BLaER1 (cell line): Measurements from ENCODE around the gene MICALL1.
A peak's percentile ranks its signal among the peaks of the same experiment; 100 is the strongest.

Source experiments
- H3K27ac ChIP-seq: shearing (Covaris generic); formaldehyde crosslinking; 2 replicates; pipeline ENCODE4 v1.8.1; 2022
- H3K27me3 ChIP-seq: shearing (Covaris generic); formaldehyde crosslinking; 2 replicates; pipeline ENCODE4 v1.8.1; 2022
- H3K36me3 ChIP-seq: shearing (Covaris generic); formaldehyde crosslinking; 2 replicates; pipeline ENCODE4 v1.8.1; 2022
- H3K4me1 ChIP-seq: shearing (Covaris generic); formaldehyde crosslinking; 2 replicates; pipeline ENCODE4 v1.8.1; 2022
- H3K4me2 ChIP-seq: shearing (Covaris generic); formaldehyde crosslinking; 2 replicates; pipeline ENCODE4 v1.8.1; 2022
- H3K4me3 ChIP-seq: shearing (Covaris generic); formaldehyde crosslinking; 2 replicates; pipeline ENCODE4 v1.8.1; 2022
- H3K9ac ChIP-seq: shearing (Covaris generic); formaldehyde crosslinking; 2 replicates; pipeline ENCODE4 v1.8.1; 2022
- H3K9me3 ChIP-seq: shearing (Covaris generic); formaldehyde crosslinking; 2 replicates; pipeline ENCODE4 v1.8.1; 2022
- H4K20me1 ChIP-seq: shearing (Covaris generic); formaldehyde crosslinking; 2 replicates; pipeline ENCODE4 v1.8.1; 2022
- Cebpa-rat ChIP-seq: shearing (Covaris generic); IDR thresholded peaks from 2 replicates; pipeline ENCODE4 v1.8.1; 2022

Gene MICALL1

DNA sequence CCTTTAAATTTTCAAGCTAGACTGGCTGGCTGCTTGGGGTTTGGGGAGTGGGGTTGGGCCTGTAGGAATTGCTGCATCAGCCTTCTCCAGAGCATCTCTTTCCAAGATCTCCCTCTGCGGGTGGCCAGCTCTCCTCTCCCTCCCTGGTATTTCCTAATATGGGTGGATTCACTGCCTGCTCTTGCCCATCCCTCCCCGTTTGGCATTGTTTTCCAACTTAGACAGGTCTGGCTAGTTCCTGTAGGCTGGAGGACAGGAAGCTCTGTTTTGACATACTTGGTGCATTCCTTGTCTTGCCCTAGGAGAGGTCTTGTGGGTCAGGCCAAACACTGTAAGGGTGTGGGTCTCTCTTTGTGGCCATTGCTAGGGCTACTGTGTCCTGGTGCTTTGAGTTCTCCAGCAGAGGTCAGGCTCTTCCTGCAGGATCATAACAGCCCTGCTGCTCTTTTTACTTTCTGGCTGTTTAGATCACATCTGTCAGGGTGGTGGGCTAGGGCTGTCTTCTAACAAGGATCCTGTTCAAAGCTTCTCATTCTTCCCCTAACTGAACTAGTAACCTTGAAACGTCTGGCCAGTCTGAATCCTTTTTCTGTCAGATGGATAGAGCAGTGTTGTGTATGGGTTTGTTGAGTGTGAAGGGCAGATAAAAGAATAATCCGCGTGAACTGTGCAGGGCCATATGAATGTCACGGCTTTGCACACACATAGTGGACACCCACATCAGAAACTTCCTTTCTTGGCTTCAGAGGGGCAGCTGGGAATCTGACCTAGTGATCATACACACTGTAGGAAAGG, 18.3 kb upstream of the MICALL1 start:
- Histone ChIP-seq H3K9ac (no peak overlapping the region), H3K4me2 (no peak overlapping the region), H3K27ac (no peak overlapping the region), H3K27me3 (no peaks in the 10 kb centered on the region), H3K4me1 (0 out of 2 replicates have a peak, but pooled peaks cover 2% of the 10 kb centered on the region), H4K20me1 (peaks cover 58% of the 10 kb centered on the region), H3K4me3 (no peak overlapping the region), H3K9me3 (no peaks in the 10 kb centered on the region), H3K36me3 (peaks cover 93% of the 10 kb centered on the region)
- TF ChIP-seq Cebpa-rat = no peak

DNA sequence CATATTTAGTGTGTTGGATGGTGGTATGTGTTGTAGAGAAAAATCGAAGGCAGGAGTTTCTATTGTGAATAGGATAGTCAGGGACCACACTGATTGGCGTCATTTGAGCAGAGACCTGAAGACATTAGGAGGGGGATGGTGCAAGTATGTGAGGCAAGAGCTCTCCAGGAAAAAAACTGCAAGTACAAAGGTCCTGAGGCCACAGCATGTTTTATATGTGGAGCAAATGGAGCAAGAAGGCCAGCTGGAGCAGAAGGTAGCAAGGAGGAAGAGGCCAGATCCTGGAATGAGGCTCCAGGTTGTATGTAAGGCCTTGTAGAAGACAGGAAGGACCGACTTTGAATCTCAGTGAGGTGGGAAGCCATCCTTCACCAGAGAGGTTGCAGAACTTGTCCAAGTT, 14.2 kb upstream of the MICALL1 start:
- TF ChIP-seq Cebpa-rat = no peak
- Histone ChIP-seq H3K9ac (no peak overlapping the region), H4K20me1 (peaks cover 18% of the 10 kb centered on the region; the same call in 1 of the 2 replicates), H3K27me3 (no peaks in the 10 kb centered on the region), H3K36me3 (peaks cover 72% of the 10 kb centered on the region), H3K27ac (no peak overlapping the region), H3K4me3 (no peak overlapping the region), H3K4me2 (no peak overlapping the region), H3K9me3 (no peaks in the 10 kb centered on the region), H3K4me1 (peaks cover 37% of the 10 kb centered on the region)

DNA sequence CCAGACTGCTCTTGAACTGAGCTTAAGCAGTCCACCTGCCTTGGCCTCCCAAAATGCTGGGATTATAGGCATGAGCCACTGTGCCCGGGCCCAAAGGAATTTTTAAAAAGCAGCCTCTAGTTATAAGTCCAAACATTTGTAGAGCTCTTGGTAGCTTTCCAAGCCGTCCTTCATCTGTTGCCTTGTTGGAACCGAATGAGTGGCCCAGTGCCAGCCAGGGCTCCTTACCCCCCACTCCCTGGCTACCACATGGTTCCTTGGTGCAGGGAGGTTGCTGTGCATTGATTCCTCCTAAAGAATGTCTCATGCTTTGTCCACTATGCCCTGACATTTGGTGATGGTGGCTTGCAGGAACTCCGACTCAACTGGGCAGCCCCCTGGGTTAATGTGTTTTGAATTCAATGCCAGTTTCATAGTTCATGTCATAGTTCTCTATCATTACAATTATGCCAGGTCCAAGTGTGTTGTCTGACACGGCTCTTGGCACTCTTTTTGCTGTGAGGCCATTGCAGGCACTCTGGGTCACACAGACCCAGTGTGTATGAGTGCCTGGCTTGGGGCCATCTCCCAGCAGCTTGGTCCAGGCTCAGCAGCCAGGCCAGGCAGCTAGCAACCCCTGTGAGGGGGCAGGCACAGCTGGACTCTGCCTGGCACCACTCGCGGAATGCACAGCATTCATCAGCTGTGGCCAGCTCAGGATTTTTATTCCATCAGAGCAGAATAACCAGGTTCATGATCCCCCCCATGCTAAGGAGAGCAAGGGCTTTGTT, 13.3 kb upstream of the MICALL1 start:
- Histone ChIP-seq H3K27ac (no peak overlapping the region), H3K4me2 (no peak overlapping the region), H3K36me3 (peaks cover 64% of the 10 kb centered on the region), H3K9me3 (no peaks in the 10 kb centered on the region), H3K4me3 (no peak overlapping the region), H3K9ac (no peak overlapping the region), H4K20me1 (peaks cover 11% of the 10 kb centered on the region; the same call in 1 of the 2 replicates), H3K4me1 (peaks cover 41% of the 10 kb centered on the region), H3K27me3 (no peaks in the 10 kb centered on the region)
- no peak for TF ChIP-seq Cebpa-rat

DNA sequence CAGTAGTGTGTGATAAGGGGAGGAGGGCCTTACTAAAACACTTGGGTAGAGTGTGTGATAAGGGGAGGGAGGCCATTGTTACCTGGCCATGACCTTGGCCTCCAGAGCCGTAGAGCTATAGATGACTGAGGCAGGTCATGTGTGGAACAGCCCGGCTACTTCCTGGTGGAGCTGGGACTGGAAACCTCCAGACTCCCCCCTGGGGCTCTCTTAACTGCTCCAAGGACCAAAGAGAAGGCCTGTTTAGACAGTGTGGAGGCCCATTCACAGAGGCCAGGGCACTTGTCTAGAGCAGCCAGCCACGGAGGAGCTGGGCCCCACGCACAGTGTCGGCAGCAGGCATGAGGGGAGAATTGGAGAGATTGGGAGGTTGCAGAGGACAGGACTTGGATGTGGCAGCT, 12.5 kb upstream of the MICALL1 start:
- no peak for TF ChIP-seq Cebpa-rat

DNA sequence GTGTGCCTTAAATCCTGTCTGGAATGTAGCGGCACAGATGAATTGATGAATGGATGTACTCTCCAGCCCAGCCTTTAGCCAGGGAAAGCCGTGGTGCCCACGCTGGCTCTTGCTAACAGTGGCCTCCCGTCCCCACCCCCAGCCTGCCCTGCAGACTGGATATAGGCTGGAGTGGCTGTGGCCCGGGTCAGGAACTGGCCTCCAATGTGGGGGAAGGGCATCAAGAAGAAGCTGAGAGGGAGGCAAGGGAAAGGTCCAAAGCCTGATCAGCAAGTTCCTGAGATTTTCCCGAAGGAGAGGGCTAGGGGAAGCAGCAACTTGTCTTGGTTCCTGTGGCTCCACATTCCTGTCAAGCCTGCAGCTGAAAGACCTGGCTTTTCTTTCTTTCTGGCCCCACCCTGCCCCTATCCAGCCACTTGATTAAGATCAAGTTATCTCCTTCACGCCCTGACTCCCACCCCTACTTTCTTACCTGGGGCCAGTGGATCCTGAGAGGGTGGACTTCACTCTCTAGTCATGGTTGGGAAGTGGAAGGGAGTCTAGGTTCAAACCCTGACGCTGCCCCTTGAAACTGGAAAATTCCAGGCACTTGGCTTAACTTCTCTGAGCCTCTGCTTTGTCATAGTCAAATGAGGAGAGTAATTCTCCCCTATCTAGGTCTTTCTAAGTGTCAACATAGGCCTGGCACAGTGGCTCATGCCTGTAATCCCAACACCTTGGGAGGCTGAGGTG, 11.0 kb upstream of the MICALL1 start:
- Histone ChIP-seq H3K9ac (no peak overlapping the region), H3K36me3 (peaks cover 40% of the 10 kb centered on the region), H3K27me3 (no peaks in the 10 kb centered on the region), H3K4me1 (peaks cover 41% of the 10 kb centered on the region), H3K4me3 (no peak overlapping the region), H3K9me3 (no peaks in the 10 kb centered on the region), H3K27ac (0 out of 2 replicates have a peak overlapping the region, but pooled peaks have one; percentile 15), H4K20me1 (no peaks in the 10 kb centered on the region), H3K4me2 (peak overlapping the region; percentile 84; the same call in 1 of the 2 replicates)
- TF ChIP-seq Cebpa-rat = no peak

More for the DNA sequence above, 12.5 kb upstream of the MICALL1 start:
- Histone ChIP-seq H3K4me2 (0 out of 2 replicates have a peak overlapping the region, but pooled peaks have one; percentile 9), H3K9me3 (no peaks in the 10 kb centered on the region), H4K20me1 (0 out of 2 replicates have a peak, but pooled peaks cover 3% of the 10 kb centered on the region), H3K36me3 (peaks cover 56% of the 10 kb centered on the region), H3K4me1 (peaks cover 41% of the 10 kb centered on the region), H3K4me3 (no peak overlapping the region), H3K27me3 (no peaks in the 10 kb centered on the region), H3K27ac (no peak overlapping the region; the same call in 1 of the 2 replicates), H3K9ac (no peak overlapping the region)

DNA sequence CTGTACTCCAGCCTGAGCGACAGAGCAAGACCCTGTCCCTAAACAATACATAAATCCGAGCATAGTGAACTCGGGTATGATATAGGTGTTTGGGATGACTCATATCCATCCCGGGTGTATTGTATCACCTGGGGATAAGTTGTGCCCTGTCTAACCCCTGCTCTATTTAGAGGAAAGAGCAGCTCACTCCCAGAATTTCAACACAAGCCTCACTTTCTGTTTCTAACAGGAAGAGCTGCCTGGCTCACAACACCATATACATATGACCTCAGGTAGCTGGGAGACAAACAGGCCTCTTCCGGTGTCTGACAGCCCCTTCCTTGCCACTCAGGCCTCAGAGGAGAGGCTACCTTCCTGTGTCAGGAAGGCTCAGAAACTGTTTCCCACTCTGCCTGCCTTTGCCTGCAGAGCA, 9.9 kb upstream of the MICALL1 start:
- Histone ChIP-seq H3K4me2 (peak overlapping the region; percentile 84), H3K9me3 (no peaks in the 10 kb centered on the region), H3K9ac (peak overlapping the region; percentile 67), H3K27ac (peak overlapping the region; percentile 73), H3K4me3 (no peak overlapping the region), H4K20me1 (no peaks in the 10 kb centered on the region), H3K36me3 (peaks cover 30% of the 10 kb centered on the region), H3K4me1 (peaks cover 50% of the 10 kb centered on the region), H3K27me3 (no peaks in the 10 kb centered on the region)
- no peak for TF ChIP-seq Cebpa-rat

DNA sequence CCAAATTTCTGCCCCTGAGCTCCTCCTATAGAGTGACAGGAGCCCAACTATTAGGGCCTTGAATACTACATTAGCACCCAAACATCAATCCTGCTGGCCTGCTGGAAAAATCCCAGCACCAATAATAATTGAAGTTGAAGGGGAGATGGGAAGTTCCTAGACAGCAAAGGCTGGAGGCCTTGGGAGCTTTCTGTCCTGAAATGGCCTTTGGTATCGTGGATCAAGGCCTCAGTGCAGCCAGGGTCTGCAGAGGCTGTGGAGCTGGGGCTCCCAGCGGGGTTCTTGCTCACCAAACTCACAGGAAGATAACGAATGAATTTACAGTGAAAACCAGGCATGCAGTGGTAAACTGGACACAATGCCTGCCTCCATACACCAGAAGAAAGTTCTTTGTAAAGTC, 9.2 kb upstream of the MICALL1 start:
- Histone ChIP-seq H3K27ac (peak overlapping the region; percentile 73), H3K4me1 (peaks cover 57% of the 10 kb centered on the region), H3K4me2 (peak overlapping the region; percentile 84)

DNA sequence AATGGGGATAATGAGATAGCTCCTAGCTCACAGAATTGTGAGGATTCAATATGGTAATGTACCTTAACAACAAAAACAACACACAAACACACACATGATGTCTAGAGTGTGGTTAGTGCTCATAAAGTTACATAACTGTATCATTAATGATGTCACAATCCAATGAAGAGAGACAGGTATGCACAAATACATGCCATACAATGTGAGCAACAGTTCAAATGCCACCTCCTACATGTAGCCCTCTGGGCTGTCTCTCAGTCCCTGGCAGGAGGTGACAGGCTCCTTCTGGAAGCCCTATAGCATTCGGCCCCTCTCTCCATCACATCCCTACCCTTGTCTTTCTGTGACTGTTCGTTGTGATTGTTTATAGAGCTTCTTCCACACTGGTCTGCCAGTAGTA, 8.3 kb upstream of the MICALL1 start:
- no peak overlapping the region; the same call in 1 of the 2 replicates for H3K9ac ChIP-seq
- no peak overlapping the region for H3K27ac ChIP-seq
- H3K36me3 ChIP-seq = peaks cover 13% of the 10 kb centered on the region
- TF ChIP-seq Cebpa-rat = no peak
- no peak overlapping the region for H3K4me3 ChIP-seq
- no peaks in the 10 kb centered on the region for H4K20me1 ChIP-seq
- H3K27me3 ChIP-seq = no peaks in the 10 kb centered on the region
- peaks cover 54% of the 10 kb centered on the region for H3K4me1 ChIP-seq
- H3K9me3 ChIP-seq = no peaks in the 10 kb centered on the region
- no peak overlapping the region for H3K4me2 ChIP-seq

More for the DNA sequence above, 9.2 kb upstream of the MICALL1 start:
- H3K27me3 ChIP-seq = no peaks in the 10 kb centered on the region
- H3K36me3 ChIP-seq = peaks cover 22% of the 10 kb centered on the region
- no peak overlapping the region for H3K4me3 ChIP-seq
- H4K20me1 ChIP-seq = no peaks in the 10 kb centered on the region
- H3K9me3 ChIP-seq = no peaks in the 10 kb centered on the region
- no peak for TF ChIP-seq Cebpa-rat
- H3K9ac ChIP-seq = peak overlapping the region; percentile 67

DNA sequence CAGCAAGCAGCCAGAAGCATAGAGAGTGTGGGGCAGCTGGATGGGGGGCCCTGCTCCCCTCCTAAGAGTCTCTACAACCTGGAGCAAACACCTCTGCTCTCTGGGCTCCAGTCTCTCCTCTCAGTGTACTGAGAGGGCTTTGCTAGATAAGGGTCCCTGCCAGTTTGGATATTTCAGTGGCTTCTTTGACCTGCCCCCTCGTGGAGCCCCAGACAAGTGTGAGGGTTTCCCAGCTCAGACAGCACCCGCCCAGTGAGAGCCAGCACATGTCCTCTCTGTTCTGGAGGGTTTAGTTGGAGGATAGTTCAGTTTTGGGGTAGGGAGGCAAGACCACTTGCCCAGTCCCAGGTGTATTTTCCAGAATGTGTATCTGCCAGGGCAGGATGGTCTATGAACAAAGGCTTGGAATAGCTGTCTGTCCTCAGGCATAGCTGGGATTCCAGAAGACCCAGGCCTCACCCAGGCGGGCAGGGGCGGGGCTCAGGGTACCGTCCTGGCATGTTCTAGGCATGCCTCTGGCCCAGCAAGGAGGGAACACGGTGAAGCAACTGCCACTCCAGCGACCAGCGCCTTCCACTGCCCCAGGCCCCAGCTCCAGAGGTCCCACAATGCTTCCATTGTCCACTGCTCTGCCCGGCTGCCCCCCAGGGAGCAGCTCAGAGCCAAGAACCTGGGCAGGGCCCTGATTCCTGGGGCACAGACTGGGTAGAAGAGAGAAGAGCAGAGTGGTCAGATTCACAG, 7.5 kb upstream of the MICALL1 start:
- H3K9me3 ChIP-seq = no peaks in the 10 kb centered on the region
- peak overlapping the region; percentile 19; the same call in 1 of the 2 replicates for H3K9ac ChIP-seq
- no peak overlapping the region for H3K4me2 ChIP-seq
- no peaks in the 10 kb centered on the region for H3K27me3 ChIP-seq
- H3K27ac ChIP-seq = peak overlapping the region; percentile 41; the same call in 1 of the 2 replicates
- no peak for TF ChIP-seq Cebpa-rat
- H3K4me1 ChIP-seq = peaks cover 46% of the 10 kb centered on the region
- no peak overlapping the region for H3K4me3 ChIP-seq
- 0 out of 2 replicates have a peak, but pooled peaks cover 5% of the 10 kb centered on the region for H3K36me3 ChIP-seq
- H4K20me1 ChIP-seq = no peaks in the 10 kb centered on the region
